ENCODE results near the gene ADAD2. TPM values are rescaled to one million over a fixed set of nuclear protein-coding genes. Genes with fewer than 3 reads are reported as not detected.

ADAD2 gene
- total and polyA plus RNA-seq, 12 donors = 0.36 to 5.9 (median 0.85) TPM; not detected in 4

GRCh38 chr16:84155771-84156170, 35.2 kb upstream of the ADAD2 start:
- 89% methylated on average over 6 of the region's 6 CpGs for WGBS, 2 donors
- Histone ChIP-seq H3K9me3 (no peaks in the 10 kb centered on the region), H3K36me3 (no peaks in the 10 kb centered on the region), H3K4me1 (no peaks in the 10 kb centered on the region), H3K4me3 (no peak overlapping the region), H3K27ac (no peak overlapping the region), H3K27me3 (peaks cover 0 to 39% (median 7%) of the 10 kb centered on the region in 7 donors)
- no peak for ATAC-seq
- TF ChIP-seq, protein P1, sequence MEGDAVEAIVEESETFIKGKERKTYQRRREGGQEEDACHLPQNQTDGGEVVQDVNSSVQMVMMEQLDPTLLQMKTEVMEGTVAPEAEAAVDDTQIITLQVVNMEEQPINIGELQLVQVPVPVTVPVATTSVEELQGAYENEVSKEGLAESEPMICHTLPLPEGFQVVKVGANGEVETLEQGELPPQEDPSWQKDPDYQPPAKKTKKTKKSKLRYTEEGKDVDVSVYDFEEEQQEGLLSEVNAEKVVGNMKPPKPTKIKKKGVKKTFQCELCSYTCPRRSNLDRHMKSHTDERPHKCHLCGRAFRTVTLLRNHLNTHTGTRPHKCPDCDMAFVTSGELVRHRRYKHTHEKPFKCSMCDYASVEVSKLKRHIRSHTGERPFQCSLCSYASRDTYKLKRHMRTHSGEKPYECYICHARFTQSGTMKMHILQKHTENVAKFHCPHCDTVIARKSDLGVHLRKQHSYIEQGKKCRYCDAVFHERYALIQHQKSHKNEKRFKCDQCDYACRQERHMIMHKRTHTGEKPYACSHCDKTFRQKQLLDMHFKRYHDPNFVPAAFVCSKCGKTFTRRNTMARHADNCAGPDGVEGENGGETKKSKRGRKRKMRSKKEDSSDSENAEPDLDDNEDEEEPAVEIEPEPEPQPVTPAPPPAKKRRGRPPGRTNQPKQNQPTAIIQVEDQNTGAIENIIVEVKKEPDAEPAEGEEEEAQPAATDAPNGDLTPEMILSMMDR (IDR thresholded peaks at IDR 0.05) = no peak
- intact Hi-C loops (cut with DNase I) = no loop called here
- no peak for DNase-seq

- H3K36me3 ChIP-seq = no peaks in the 10 kb centered on the region
- DNase-seq = no peak
- H3K4me3 ChIP-seq = no peak overlapping the region
- TF ChIP-seq, protein P1 (IDR thresholded peaks at IDR 0.05) = peak in 1 of 9 donors; percentile 20
- H3K27ac ChIP-seq = no peak overlapping the region
- H3K4me1 ChIP-seq = no peaks in the 10 kb centered on the region
- no peak for ATAC-seq
- H3K27me3 ChIP-seq = peaks cover 0 to 40% (median 7%) of the 10 kb centered on the region in 7 donors
- no peaks in the 10 kb centered on the region for H3K9me3 ChIP-seq
- intact Hi-C loops (cut with DNase I) = no loop called here
- 64 to 74% methylated on average over 5 of the region's 5 CpGs for WGBS, 2 donors
Measured at GRCh38 chr16:84156342-84156784, 34.6 kb upstream of the ADAD2 start.

GRCh38 chr16:84159007-84159406, 31.9 kb upstream of the ADAD2 start:
- Histone ChIP-seq H3K4me1 (no peaks in the 10 kb centered on the region), H3K9me3 (no peaks in the 10 kb centered on the region), H3K36me3 (no peaks in the 10 kb centered on the region), H3K4me3 (no peak overlapping the region), H3K27me3 (peaks cover 0 to 40% (median 7%) of the 10 kb centered on the region in 7 donors), H3K27ac (no peak overlapping the region)
- no peak for ATAC-seq
- intact Hi-C loops (cut with DNase I) = no loop called here
- TF ChIP-seq, protein P1 (IDR thresholded peaks at IDR 0.05) = no peak
- no peak for DNase-seq
- 31 to 34% methylated on average over 9 of the region's 9 CpGs for WGBS, 2 donors

- intact Hi-C loops (cut with DNase I) = no loop called here
- 59 to 69% methylated on average over 1 of the region's 1 CpG for WGBS, 2 donors
Measured at GRCh38 chr16:84159800-84160199, 31.2 kb upstream of the ADAD2 start.

More at GRCh38 chr16:84159800-84160199, 31.2 kb upstream of the ADAD2 start:
- H3K4me3 ChIP-seq = no peak overlapping the region
- no peaks in the 10 kb centered on the region for H3K4me1 ChIP-seq
- DNase-seq = no peak
- ATAC-seq = no peak
- H3K36me3 ChIP-seq = no peaks in the 10 kb centered on the region
- TF ChIP-seq, protein P1 (IDR thresholded peaks at IDR 0.05) = no peak
- no peaks in the 10 kb centered on the region for H3K9me3 ChIP-seq
- peaks cover 0 to 40% (median 7%) of the 10 kb centered on the region in 7 donors for H3K27me3 ChIP-seq
- no peak overlapping the region for H3K27ac ChIP-seq

Data from heart right ventricle (tissue), 16 donors.